ENCODE measurements around the gene CREB3L2. TPM values are rescaled to one million over a fixed set of nuclear protein-coding genes. Genes with fewer than 3 reads are reported as not detected.

The CREB3L2 gene
- polyA plus RNA-seq, 2 of the 4 experiments (the other 2 are of a cell fraction), result 16.3 to 32.2 TPM

- H3K27ac ChIP-seq, result no peak overlapping the region
- POLR2A ChIA-PET, result no interaction called here
- 93% methylated on average over 3 of the region's 3 CpGs for WGBS (ENCODE audit: missing lambda C conversion rate)
Observed at GRCh38 chr7:137985897-137986251, 16.0 kb downstream of the CREB3L2 start.

GRCh38 chr7:137985253-137985896 is 16.5 kb downstream of the CREB3L2 start:
- Histone ChIP-seq H3K9me3 (no peaks in the 10 kb centered on the region), H3K4me1 (peaks cover 18% of the 10 kb centered on the region), H3K4me3 (no peak overlapping the region), H3K27ac (no peak overlapping the region), H3K4me2 (no peak overlapping the region)
- CTCF ChIA-PET, result interaction anchor here (1.2 to 3.3 kb wide), 4 partner anchors 17 to 82 kb away, joined by 3 to 14 read pairs (median 3); partner anchors contain the start of gene CREB3L2
- 80% methylated on average over 8 of the region's 8 CpGs for WGBS (ENCODE audit: missing lambda C conversion rate)
- DNase-seq (ENCODE audit: low read depth in 1 of 2, low spot score in 1 of 2) (no peak), ATAC-seq (no peak), FAIRE-seq (no peak)
- POLR2A ChIA-PET, result no interaction called here
- TF ChIP-seq CBX2 (IDR thresholded peaks at IDR 0.05; ENCODE audit: borderline replicate concordance, low read depth) (no peak), NR3C1 (IDR thresholded peaks at IDR 0.05) (no peak), PBX3 (IDR thresholded peaks at IDR 0.05) (no peak)

More at GRCh38 chr7:137985897-137986251, 16.0 kb downstream of the CREB3L2 start:
- ATAC-seq, result no peak
- TF ChIP-seq USF2 (IDR thresholded peaks at IDR 0.05), result no peak
- DNase-seq (ENCODE audit: low read depth in 1 of 2, low spot score in 1 of 2), result no peak
- CTCF ChIA-PET, result interaction anchor here (1.3 kb wide), 1 partner anchor 53 kb away, joined by 3 read pairs; no protein-coding TSS in a partner anchor
- peaks cover 17% of the 10 kb centered on the region for H3K4me1 ChIP-seq
- H3K4me2 ChIP-seq, result no peak overlapping the region
- no peak overlapping the region for H3K4me3 ChIP-seq
- no peaks in the 10 kb centered on the region for H3K9me3 ChIP-seq
- no peak for FAIRE-seq

- DNase-seq (ENCODE audit: low read depth in 1 of 2, low spot score in 1 of 2) (no peak), ATAC-seq (no peak), FAIRE-seq (no peak)
- CTCF ChIA-PET, result interaction anchor here (0.6 to 3.3 kb wide), 4 partner anchors 15 to 81 kb away, joined by 3 to 14 read pairs (median 3); partner anchors contain the start of gene CREB3L2
- TF ChIP-seq BCL3 (IDR thresholded peaks at IDR 0.05) (no peak), PHF8 (IDR thresholded peaks at IDR 0.05; ENCODE audit: borderline replicate concordance, low read depth) (no peak), CBX8 (IDR thresholded peaks at IDR 0.05) (no peak), PBX3 (IDR thresholded peaks at IDR 0.05) (no peak), JUNB (IDR thresholded peaks at IDR 0.05) (no peak), FOSL2 (IDR thresholded peaks at IDR 0.05) (no peak), FOSL2 (CRISPR knock-in tag; IDR thresholded peaks at IDR 0.05) (no peak), EHF (CRISPR knock-in tag; IDR thresholded peaks at IDR 0.05) (no peak), REST (IDR thresholded peaks at IDR 0.05) (no peak), FOXS1 (CRISPR knock-in tag; IDR thresholded peaks at IDR 0.05) (no peak), CEBPB (IDR thresholded peaks at IDR 0.05) (no peak), HOXA7 (CRISPR knock-in tag; IDR thresholded peaks at IDR 0.05) (no peak), EP300 (IDR thresholded peaks at IDR 0.05) (no peak), FOSB (CRISPR knock-in tag; IDR thresholded peaks at IDR 0.05) (no peak), KDM1A (IDR thresholded peaks at IDR 0.05; ENCODE audit: low read depth) (no peak), HOXB13 (CRISPR knock-in tag; IDR thresholded peaks at IDR 0.05; ENCODE audit: low read depth) (no peak)
- POLR2A ChIA-PET, result no interaction called here
- 89% methylated on average over 11 of the region's 11 CpGs for WGBS (ENCODE audit: missing lambda C conversion rate)
- H3K4me1 ChIP-seq, result peaks cover 28% of the 10 kb centered on the region
- H3K27ac ChIP-seq, result no peak overlapping the region
- H3K4me2 ChIP-seq, result no peak overlapping the region
- no peaks in the 10 kb centered on the region for H3K9me3 ChIP-seq
- no peak overlapping the region for H3K4me3 ChIP-seq
Observed at GRCh38 chr7:137984181-137985041, 17.5 kb downstream of the CREB3L2 start.

All from A549 (cell line).